HEK293 (cell line): Measurements from ENCODE around the gene TLL2.
A peak's percentile ranks its signal among the peaks of the same experiment; 100 is the strongest.
"Not testable (repeated sequence)": the region's sequence is repeated elsewhere in the genome, so short reads cannot be mapped to it uniquely, and the experiment has no call there.

Experiments
- CTCF ChIA-PET: fragments of 350-600 bp; formaldehyde crosslinking; extraction: SDS; loops from one replicate; lab custom pipeline; 2021; ENCODE audit warnings: antibody characterized with exemption; lab: Yijun Ruan, JAX
- POLR2A ChIA-PET: fragments of 300-600 bp; formaldehyde crosslinking; extraction: SDS; loops from one replicate; lab custom pipeline; 2020; ENCODE audit warnings: antibody characterized with exemption, inconsistent platforms; lab: Yijun Ruan, JAX
- H3K27ac ChIP-seq: fragments of 200-500 bp; sonication (Bioruptor generic); 2 replicates; pipeline ENCODE4 v1.5.1; 2014; ENCODE audit warnings: low read depth, low read length, control low read depth, inconsistent platforms; ENCODE audit errors: extremely low read depth
- H3K36me3 ChIP-seq, 2 experiments: fragments of 200-500 bp in 1 of 2; sonication (Bioruptor generic) in 1 of 2; 1 replicate in 1 of 2; 2 replicates in 1 of 2; pipeline ENCODE4 v1.5.1; 2014 to 2017; ENCODE audit warnings: inconsistent platforms in 2 of 2, low read length in 2 of 2; ENCODE audit not compliant: control insufficient read depth in 2 of 2, insufficient read depth in 1 of 2
- H3K4me1 ChIP-seq: fragments of 200-500 bp; sonication (Bioruptor generic); 2 replicates; pipeline ENCODE4 v1.5.1; 2014; ENCODE audit warnings: mild to moderate bottlenecking, low read length, inconsistent platforms; ENCODE audit not compliant: control insufficient read depth, insufficient read depth
- H3K4me3 ChIP-seq: 2 replicates; pipeline ENCODE4 v1.5.1; 2011; ENCODE audit warnings: low read depth, mild to moderate bottlenecking, control low read depth, low read length, moderate library complexity
- H3K9me3 ChIP-seq: fragments of 200-500 bp; sonication (Bioruptor generic); 2 replicates; pipeline ENCODE4 v1.5.1; 2014; ENCODE audit warnings: low read depth, low read length, inconsistent platforms; ENCODE audit not compliant: control insufficient read depth, insufficient read depth
- GFI1B ChIP-seq: fragments of 450-650 bp; formaldehyde crosslinking; IDR thresholded peaks from 2 replicates; pipeline ENCODE4 v1.5.1; 2016; ENCODE audit warnings: missing biosample characterization, missing genetic modification characterization
- KLF9 ChIP-seq: fragments of 450-650 bp; formaldehyde crosslinking; IDR thresholded peaks from 2 replicates; pipeline ENCODE4 v1.5.1; 2016; ENCODE audit warnings: missing biosample characterization, missing genetic modification characterization, low read depth
- ZNF174 ChIP-seq: fragments of 450-650 bp; formaldehyde crosslinking; IDR thresholded peaks from 2 replicates; pipeline ENCODE4 v1.5.0; 2017; ENCODE audit warnings: missing biosample characterization, mild to moderate bottlenecking, missing genetic modification characterization
- ZNF175 ChIP-seq: fragments of 450-650 bp; formaldehyde crosslinking; IDR thresholded peaks from 2 replicates; pipeline ENCODE4 v1.5.1; 2016; ENCODE audit warnings: missing biosample characterization, missing genetic modification characterization
- ZNF530 ChIP-seq: fragments of 450-650 bp; formaldehyde crosslinking; IDR thresholded peaks from 2 replicates; pipeline ENCODE4 v1.5.1; 2016; ENCODE audit warnings: low read depth, missing biosample characterization, missing genetic modification characterization
- ZNF549 ChIP-seq: fragments of 450-650 bp; IDR thresholded peaks from 2 replicates; pipeline ENCODE4 v1.5.1; 2018; ENCODE audit warnings: missing biosample characterization, missing genetic modification characterization, mild to moderate bottlenecking, inconsistent platforms, moderate library complexity
- ZNF600 ChIP-seq: fragments of 450-650 bp; formaldehyde crosslinking; IDR thresholded peaks from 2 replicates; pipeline ENCODE4 v1.5.1; 2016; ENCODE audit warnings: missing biosample characterization, missing genetic modification characterization
- ZNF610 ChIP-seq: fragments of 450-650 bp; formaldehyde crosslinking; IDR thresholded peaks from 2 replicates; pipeline ENCODE4 v1.5.1; 2016; ENCODE audit warnings: missing biosample characterization, missing genetic modification characterization, borderline replicate concordance
- ZNF624 ChIP-seq: fragments of 450-650 bp; formaldehyde crosslinking; IDR thresholded peaks from 2 replicates; pipeline ENCODE4 v1.5.1; 2017; ENCODE audit warnings: missing biosample characterization, missing genetic modification characterization
- ZNF677 ChIP-seq: fragments of 450-650 bp; IDR thresholded peaks from 2 replicates; pipeline ENCODE4 v1.5.0; 2018; ENCODE audit warnings: missing biosample characterization, mild to moderate bottlenecking, missing genetic modification characterization, moderate library complexity
- ZNF707 ChIP-seq: fragments of 450-650 bp; formaldehyde crosslinking; IDR thresholded peaks from 2 replicates; pipeline ENCODE4 v1.5.1; 2016; ENCODE audit warnings: missing biosample characterization, missing genetic modification characterization
- ZNF830 ChIP-seq: fragments of 450-650 bp; IDR thresholded peaks from 2 replicates; pipeline ENCODE4 v1.5.0; 2018; ENCODE audit warnings: missing biosample characterization, missing genetic modification characterization, low read depth, mild to moderate bottlenecking, moderate library complexity
- TF ChIP-seq, protein P1 (sequence below): fragments of 450-650 bp; formaldehyde crosslinking; IDR thresholded peaks from 2 replicates; pipeline ENCODE4 v1.5.1; 2016; ENCODE audit warnings: missing biosample characterization, missing genetic modification characterization
- TF ChIP-seq, protein P2 (sequence below): fragments of 450-650 bp; formaldehyde crosslinking; IDR thresholded peaks from 2 replicates; pipeline ENCODE4 v1.5.1; 2016; ENCODE audit warnings: missing biosample characterization, missing genetic modification characterization
- TF ChIP-seq, protein P3 (sequence below): fragments of 450-650 bp; formaldehyde crosslinking; IDR thresholded peaks from 2 replicates; pipeline ENCODE4 v1.5.1; 2016; ENCODE audit warnings: missing biosample characterization, missing genetic modification characterization
- TF ChIP-seq, protein P4 (sequence below): fragments of 450-650 bp; formaldehyde crosslinking; IDR thresholded peaks from 2 replicates; pipeline ENCODE4 v1.5.1; 2017; ENCODE audit warnings: missing biosample characterization, missing genetic modification characterization
- TF ChIP-seq, protein P5 (sequence below): fragments of 450-650 bp; formaldehyde crosslinking; IDR thresholded peaks from 2 replicates; pipeline ENCODE4 v1.5.1; 2016; ENCODE audit warnings: missing biosample characterization, missing genetic modification characterization, borderline replicate concordance

The TLL2 gene

DNA sequence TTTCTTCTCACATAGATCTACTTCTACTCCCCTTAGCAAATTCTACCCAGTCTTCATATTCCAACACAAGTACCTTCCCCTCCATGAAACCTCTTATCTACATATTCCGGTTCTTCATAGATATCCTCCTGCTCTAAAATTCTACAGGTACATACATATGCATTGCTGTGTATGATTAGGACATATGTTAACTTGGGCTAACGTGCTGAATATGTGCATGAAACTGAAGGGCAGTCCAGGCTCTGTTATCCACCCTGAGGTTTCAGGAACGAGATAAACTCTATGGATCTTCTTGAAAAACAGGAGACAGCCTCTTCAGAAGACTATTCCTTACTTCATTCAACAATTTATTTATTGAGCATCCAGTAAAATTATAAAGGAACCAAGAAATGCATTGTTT lies 41.6 kb upstream of the TLL2 start:
- no peak overlapping the region for H3K4me3 ChIP-seq
- no peak overlapping the region for H3K27ac ChIP-seq
- TF ChIP-seq ZNF830 (tag by site-specific recombination) (no peak), ZNF677 (tag by site-specific recombination) (no peak), GFI1B (no peak), ZNF707 (tag by site-specific recombination) (no peak), ZNF624 (tag by site-specific recombination) (no peak)
- H3K4me1 ChIP-seq = no peaks in the 10 kb centered on the region; the same call in 1 of the 2 replicates
- ChIA-PET POLR2A (no interaction called here), CTCF (interaction anchor here (0.6 to 2.6 kb wide), 13 partner anchors 9 to 655 kb away, joined by 3 to 11 read pairs (median 6); partner anchors contain the start of gene TLL2)
- H3K36me3 ChIP-seq = peaks cover 31 to 67% of the 10 kb centered on the region in 2 experiments
- no peaks in the 10 kb centered on the region for H3K9me3 ChIP-seq

DNA sequence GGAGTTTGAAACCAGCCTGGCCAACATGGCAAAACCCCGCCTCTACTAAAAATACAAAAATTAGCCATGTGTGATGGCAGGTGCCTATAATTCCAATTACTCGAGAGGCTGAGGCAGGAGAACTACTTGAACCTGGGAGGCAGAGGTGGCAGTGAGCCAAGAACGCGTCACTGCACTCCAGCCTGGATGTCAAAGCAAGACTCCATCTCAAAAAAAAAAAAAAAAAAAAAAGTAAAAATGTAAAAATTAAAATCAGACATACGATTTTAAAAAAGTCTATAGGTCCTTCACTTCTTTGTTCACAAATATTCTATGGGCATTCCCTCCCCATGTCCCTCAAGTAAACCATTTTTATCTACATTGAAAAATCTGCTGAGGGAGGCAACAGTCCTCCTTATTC lies 34.9 kb upstream of the TLL2 start:
- peaks cover 32 to 84% of the 10 kb centered on the region in 2 experiments for H3K36me3 ChIP-seq
- CTCF ChIA-PET = interaction anchor here (1.3 kb wide), 1 partner anchor 153 kb away, joined by 3 read pairs; no protein-coding TSS in a partner anchor
- no peak for TF ChIP-seq ZNF610 (tag by site-specific recombination)
- TF ChIP-seq, protein P1, sequence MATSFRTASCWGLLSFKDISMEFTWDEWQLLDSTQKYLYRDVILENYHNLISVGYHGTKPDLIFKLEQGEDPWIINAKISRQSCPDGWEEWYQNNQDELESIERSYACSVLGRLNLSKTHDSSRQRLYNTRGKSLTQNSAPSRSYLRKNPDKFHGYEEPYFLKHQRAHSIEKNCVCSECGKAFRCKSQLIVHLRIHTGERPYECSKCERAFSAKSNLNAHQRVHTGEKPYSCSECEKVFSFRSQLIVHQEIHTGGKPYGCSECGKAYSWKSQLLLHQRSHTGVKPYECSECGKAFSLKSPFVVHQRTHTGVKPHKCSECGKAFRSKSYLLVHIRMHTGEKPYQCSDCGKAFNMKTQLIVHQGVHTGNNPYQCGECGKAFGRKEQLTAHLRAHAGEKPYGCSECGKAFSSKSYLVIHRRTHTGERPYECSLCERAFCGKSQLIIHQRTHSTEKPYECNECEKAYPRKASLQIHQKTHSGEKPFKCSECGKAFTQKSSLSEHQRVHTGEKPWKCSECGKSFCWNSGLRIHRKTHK (tag by site-specific recombination) = no peak
- TF ChIP-seq ZNF175 (tag by site-specific recombination) = no peak
- TF ChIP-seq, protein P2, sequence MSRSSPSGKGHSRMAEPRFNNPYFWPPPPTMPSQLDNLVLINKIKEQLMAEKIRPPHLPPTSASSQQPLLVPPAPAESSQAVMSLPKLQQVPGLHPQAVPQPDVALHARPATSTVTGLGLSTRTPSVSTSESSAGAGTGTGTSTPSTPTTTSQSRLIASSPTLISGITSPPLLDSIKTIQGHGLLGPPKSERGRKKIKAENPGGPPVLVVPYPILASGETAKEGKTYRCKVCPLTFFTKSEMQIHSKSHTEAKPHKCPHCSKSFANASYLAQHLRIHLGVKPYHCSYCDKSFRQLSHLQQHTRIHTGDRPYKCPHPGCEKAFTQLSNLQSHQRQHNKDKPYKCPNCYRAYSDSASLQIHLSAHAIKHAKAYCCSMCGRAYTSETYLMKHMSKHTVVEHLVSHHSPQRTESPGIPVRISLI = peak; percentile 80
- peak; percentile 67; the same call in 1 of the 2 replicates for TF ChIP-seq ZNF600 (tag by site-specific recombination)
- no peak for TF ChIP-seq ZNF549 (tag by site-specific recombination)
- no peak for TF ChIP-seq ZNF530 (tag by site-specific recombination)
- TF ChIP-seq KLF9 (tag by site-specific recombination) = no peak
- no peak overlapping the region for H3K27ac ChIP-seq
- H3K4me1 ChIP-seq = peaks cover 5% of the 10 kb centered on the region; the same call in 1 of the 2 replicates
- H3K4me3 ChIP-seq = no peak overlapping the region
- no peaks in the 10 kb centered on the region for H3K9me3 ChIP-seq
- POLR2A ChIA-PET = no interaction called here

DNA sequence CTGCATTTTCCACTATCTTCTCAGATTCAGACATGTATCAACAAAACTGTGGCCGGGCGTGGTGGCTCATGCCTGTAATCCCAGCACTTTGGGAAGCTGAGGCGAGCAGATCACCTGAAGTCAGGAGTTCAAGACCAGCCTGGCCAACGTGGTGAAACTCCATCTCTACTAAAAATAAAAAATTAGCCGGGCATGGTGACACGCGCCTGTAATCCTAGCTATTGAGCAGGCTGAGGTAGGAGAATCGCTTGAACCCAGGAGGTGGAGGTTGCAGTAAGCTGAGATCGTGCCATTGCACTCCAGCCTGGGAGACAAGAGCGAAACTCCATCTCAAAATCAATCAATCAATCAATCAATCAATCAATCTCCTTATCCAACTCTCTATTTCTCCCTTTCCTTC lies 31.8 kb upstream of the TLL2 start:
- H3K27ac ChIP-seq, POLR2A ChIA-PET, H3K9me3 ChIP-seq, H3K4me1 ChIP-seq, H3K4me3 ChIP-seq: not testable (repeated sequence)
- CTCF ChIA-PET = interaction anchor here (0.6 to 1.9 kb wide), 4 partner anchors 11 to 665 kb away, joined by 3 to 5 read pairs (median 3); partner anchors contain the start of gene TLL2
- H3K36me3 ChIP-seq = peaks cover 30 to 71% of the 10 kb centered on the region in 2 experiments

DNA sequence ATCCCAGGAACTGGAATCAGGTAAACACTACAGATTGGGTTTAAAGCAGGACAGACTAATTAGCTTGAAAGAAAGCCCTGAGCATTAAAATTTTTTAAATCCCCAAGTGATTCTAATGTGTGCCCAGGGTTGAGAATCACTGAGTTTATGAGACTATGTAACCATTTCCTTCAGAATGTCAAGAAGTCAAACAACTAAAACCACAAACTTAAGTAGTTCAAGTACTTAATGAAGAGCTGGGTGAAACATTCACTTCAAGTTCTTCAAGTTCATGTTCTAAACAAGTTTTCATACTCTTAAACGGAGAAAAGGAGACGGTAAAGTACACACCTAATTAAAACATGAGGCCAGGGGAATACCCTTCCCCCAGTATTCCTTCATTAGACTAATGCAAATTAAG lies 28.2 kb upstream of the TLL2 start:
- Histone ChIP-seq H3K4me1 (no peaks in the 10 kb centered on the region), H3K27ac (no peak overlapping the region), H3K4me3 (no peak overlapping the region), H3K9me3 (no peaks in the 10 kb centered on the region), H3K36me3 (peaks cover 42 to 60% of the 10 kb centered on the region in 2 experiments)
- CTCF ChIA-PET = no interaction called here
- POLR2A ChIA-PET = no interaction called here
- TF ChIP-seq, protein P3, sequence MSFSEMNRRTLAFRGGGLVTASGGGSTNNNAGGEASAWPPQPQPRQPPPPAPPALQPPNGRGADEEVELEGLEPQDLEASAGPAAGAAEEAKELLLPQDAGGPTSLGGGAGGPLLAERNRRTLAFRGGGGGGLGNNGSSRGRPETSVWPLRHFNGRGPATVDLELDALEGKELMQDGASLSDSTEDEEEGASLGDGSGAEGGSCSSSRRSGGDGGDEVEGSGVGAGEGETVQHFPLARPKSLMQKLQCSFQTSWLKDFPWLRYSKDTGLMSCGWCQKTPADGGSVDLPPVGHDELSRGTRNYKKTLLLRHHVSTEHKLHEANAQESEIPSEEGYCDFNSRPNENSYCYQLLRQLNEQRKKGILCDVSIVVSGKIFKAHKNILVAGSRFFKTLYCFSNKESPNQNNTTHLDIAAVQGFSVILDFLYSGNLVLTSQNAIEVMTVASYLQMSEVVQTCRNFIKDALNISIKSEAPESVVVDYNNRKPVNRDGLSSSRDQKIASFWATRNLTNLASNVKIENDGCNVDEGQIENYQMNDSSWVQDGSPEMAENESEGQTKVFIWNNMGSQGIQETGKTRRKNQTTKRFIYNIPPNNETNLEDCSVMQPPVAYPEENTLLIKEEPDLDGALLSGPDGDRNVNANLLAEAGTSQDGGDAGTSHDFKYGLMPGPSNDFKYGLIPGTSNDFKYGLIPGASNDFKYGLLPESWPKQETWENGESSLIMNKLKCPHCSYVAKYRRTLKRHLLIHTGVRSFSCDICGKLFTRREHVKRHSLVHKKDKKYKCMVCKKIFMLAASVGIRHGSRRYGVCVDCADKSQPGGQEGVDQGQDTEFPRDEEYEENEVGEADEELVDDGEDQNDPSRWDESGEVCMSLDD = no peak
- TF ChIP-seq ZNF707 (tag by site-specific recombination) (no peak), ZNF174 (no peak)
- TF ChIP-seq, protein P4, sequence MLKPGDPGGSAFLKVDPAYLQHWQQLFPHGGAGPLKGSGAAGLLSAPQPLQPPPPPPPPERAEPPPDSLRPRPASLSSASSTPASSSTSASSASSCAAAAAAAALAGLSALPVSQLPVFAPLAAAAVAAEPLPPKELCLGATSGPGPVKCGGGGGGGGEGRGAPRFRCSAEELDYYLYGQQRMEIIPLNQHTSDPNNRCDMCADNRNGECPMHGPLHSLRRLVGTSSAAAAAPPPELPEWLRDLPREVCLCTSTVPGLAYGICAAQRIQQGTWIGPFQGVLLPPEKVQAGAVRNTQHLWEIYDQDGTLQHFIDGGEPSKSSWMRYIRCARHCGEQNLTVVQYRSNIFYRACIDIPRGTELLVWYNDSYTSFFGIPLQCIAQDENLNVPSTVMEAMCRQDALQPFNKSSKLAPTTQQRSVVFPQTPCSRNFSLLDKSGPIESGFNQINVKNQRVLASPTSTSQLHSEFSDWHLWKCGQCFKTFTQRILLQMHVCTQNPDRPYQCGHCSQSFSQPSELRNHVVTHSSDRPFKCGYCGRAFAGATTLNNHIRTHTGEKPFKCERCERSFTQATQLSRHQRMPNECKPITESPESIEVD (tag by site-specific recombination) = peak; percentile 61
- TF ChIP-seq, protein P5, sequence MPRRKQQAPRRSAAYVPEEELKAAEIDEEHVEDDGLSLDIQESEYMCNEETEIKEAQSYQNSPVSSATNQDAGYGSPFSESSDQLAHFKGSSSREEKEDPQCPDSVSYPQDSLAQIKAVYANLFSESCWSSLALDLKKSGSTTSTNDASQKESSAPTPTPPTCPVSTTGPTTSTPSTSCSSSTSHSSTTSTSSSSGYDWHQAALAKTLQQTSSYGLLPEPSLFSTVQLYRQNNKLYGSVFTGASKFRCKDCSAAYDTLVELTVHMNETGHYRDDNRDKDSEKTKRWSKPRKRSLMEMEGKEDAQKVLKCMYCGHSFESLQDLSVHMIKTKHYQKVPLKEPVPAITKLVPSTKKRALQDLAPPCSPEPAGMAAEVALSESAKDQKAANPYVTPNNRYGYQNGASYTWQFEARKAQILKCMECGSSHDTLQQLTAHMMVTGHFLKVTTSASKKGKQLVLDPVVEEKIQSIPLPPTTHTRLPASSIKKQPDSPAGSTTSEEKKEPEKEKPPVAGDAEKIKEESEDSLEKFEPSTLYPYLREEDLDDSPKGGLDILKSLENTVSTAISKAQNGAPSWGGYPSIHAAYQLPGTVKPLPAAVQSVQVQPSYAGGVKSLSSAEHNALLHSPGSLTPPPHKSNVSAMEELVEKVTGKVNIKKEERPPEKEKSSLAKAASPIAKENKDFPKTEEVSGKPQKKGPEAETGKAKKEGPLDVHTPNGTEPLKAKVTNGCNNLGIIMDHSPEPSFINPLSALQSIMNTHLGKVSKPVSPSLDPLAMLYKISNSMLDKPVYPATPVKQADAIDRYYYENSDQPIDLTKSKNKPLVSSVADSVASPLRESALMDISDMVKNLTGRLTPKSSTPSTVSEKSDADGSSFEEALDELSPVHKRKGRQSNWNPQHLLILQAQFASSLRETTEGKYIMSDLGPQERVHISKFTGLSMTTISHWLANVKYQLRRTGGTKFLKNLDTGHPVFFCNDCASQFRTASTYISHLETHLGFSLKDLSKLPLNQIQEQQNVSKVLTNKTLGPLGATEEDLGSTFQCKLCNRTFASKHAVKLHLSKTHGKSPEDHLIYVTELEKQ (tag by site-specific recombination) = no peak
